Loucy (cell line): ENCODE data around the gene KIAA2012.

ENCODE experiments used
- H2AFZ ChIP-seq: fragments of 200-600 bp; sonication (generic); 2 replicates; pipeline ENCODE4 v1.6.0; 2016; ENCODE audit warnings: antibody characterized with exemption, mild to moderate bottlenecking, low read length, moderate library complexity
- H3F3A ChIP-seq: fragments of 200-600 bp; 2 replicates; pipeline ENCODE4 v1.6.0; 2016; ENCODE audit warnings: antibody characterized with exemption, low read depth, mild to moderate bottlenecking
- H3K27me3 ChIP-seq: fragments of 200-600 bp; sonication (generic); 2 replicates; pipeline ENCODE4 v1.6.1; 2014; ENCODE audit warnings: low read length, mild to moderate bottlenecking; ENCODE audit not compliant: insufficient read depth, poor library complexity, severe bottlenecking
- H3K36me3 ChIP-seq: fragments of 200-600 bp; sonication (generic); 2 replicates; pipeline ENCODE4 v1.6.1; 2016; ENCODE audit warnings: low read length; ENCODE audit not compliant: insufficient read depth
- H3K4me1 ChIP-seq: fragments of 200-600 bp; sonication (generic); 2 replicates; pipeline ENCODE4 v1.5.1; 2014; ENCODE audit warnings: low read length, mild to moderate bottlenecking; ENCODE audit not compliant: insufficient read depth, poor library complexity, severe bottlenecking
- H3K4me2 ChIP-seq: fragments of 200-600 bp; sonication (generic); 2 replicates; pipeline ENCODE4 v1.6.0; 2014; ENCODE audit warnings: antibody characterized with exemption, low read length, low read depth, mild to moderate bottlenecking; ENCODE audit not compliant: poor library complexity, severe bottlenecking
- H3K4me3 ChIP-seq: fragments of 200-600 bp; sonication (generic); 2 replicates; pipeline ENCODE4 v1.5.1; 2014; ENCODE audit warnings: low read length, mild to moderate bottlenecking, mixed read lengths; ENCODE audit not compliant: poor library complexity, severe bottlenecking
- H3K79me2 ChIP-seq: fragments of 200-600 bp; sonication (generic); 2 replicates; pipeline ENCODE4 v1.6.1; 2014; ENCODE audit warnings: low read length; ENCODE audit not compliant: insufficient read depth
- H3K9ac ChIP-seq: fragments of 200-600 bp; sonication (generic); 2 replicates; pipeline ENCODE4 v1.6.0; 2014; ENCODE audit warnings: mild to moderate bottlenecking, low read depth, low read length, moderate library complexity; ENCODE audit not compliant: poor library complexity, severe bottlenecking
- H3K9me2 ChIP-seq: fragments of 200-600 bp; sonication (generic); replicated peaks from 2 replicates; pipeline ENCODE4 v1.6.1; 2016; ENCODE audit warnings: low read depth, low read length, mixed read lengths
- H3K9me3 ChIP-seq: fragments of 200-600 bp; sonication (generic); 2 replicates; pipeline ENCODE4 v1.6.1; 2014; ENCODE audit warnings: mild to moderate bottlenecking, antibody characterized with exemption, low read length, low read depth; ENCODE audit not compliant: insufficient read depth
- H4K20me1 ChIP-seq: fragments of 200-600 bp; sonication (generic); 2 replicates; pipeline ENCODE4 v1.6.0; 2014; ENCODE audit warnings: antibody characterized with exemption, low read length, mild to moderate bottlenecking; ENCODE audit not compliant: insufficient read depth, poor library complexity, severe bottlenecking
- CTCF ChIP-seq: fragments of 200-600 bp; sonication (generic); conservative IDR thresholded peaks from 2 replicates; pipeline ENCODE4 v1.5.1; 2014; ENCODE audit warnings: mild to moderate bottlenecking, antibody characterized with exemption, low read length
- EZH2phosphoT487 ChIP-seq: fragments of 200-600 bp; IDR thresholded peaks from 2 replicates; pipeline ENCODE4 v1.6.1; 2018; ENCODE audit warnings: antibody characterized with exemption, mild to moderate bottlenecking, moderate library complexity, borderline replicate concordance

KIAA2012 gene

GRCh38 chr2:202204855-202205254 lies 131.8 kb downstream of the KIAA2012 start:
- no peaks in the 10 kb centered on the region for H3K9me2 ChIP-seq
- no peaks in the 10 kb centered on the region for H3F3A ChIP-seq
- no peak overlapping the region for H3K9ac ChIP-seq
- H3K4me1 ChIP-seq = no peaks in the 10 kb centered on the region
- no peak overlapping the region for H3K4me3 ChIP-seq
- peaks cover 30% of the 10 kb centered on the region; the same call in 1 of the 2 replicates for H3K36me3 ChIP-seq
- no peaks in the 10 kb centered on the region for H3K9me3 ChIP-seq
- H3K27me3 ChIP-seq = no peaks in the 10 kb centered on the region
- no peak overlapping the region for H3K4me2 ChIP-seq
- H3K79me2 ChIP-seq = no peaks in the 10 kb centered on the region
- H2AFZ ChIP-seq = no peak overlapping the region
- no peak for TF ChIP-seq CTCF
- no peak for TF ChIP-seq EZH2phosphoT487
- no peaks in the 10 kb centered on the region for H4K20me1 ChIP-seq

GRCh38 chr2:202208526-202208925 lies 135.5 kb downstream of the KIAA2012 start:
- no peak overlapping the region for H3K4me2 ChIP-seq
- no peak overlapping the region for H2AFZ ChIP-seq
- no peaks in the 10 kb centered on the region for H3K4me1 ChIP-seq
- H3K9me2 ChIP-seq = no peaks in the 10 kb centered on the region
- H3K27me3 ChIP-seq = no peaks in the 10 kb centered on the region
- H3K36me3 ChIP-seq = peaks cover 46% of the 10 kb centered on the region; the same call in 1 of the 2 replicates
- H3K9ac ChIP-seq = no peak overlapping the region
- TF ChIP-seq CTCF (no peak), EZH2phosphoT487 (no peak)
- H3F3A ChIP-seq = no peaks in the 10 kb centered on the region
- H3K9me3 ChIP-seq = no peaks in the 10 kb centered on the region
- H3K79me2 ChIP-seq = no peaks in the 10 kb centered on the region
- no peak overlapping the region for H3K4me3 ChIP-seq
- H4K20me1 ChIP-seq = no peaks in the 10 kb centered on the region

- no peak for TF ChIP-seq CTCF
- TF ChIP-seq EZH2phosphoT487 = no peak
- Histone ChIP-seq H3F3A (no peaks in the 10 kb centered on the region), H3K79me2 (peaks cover 17% of the 10 kb centered on the region), H3K9ac (no peak overlapping the region), H3K36me3 (peaks cover 51% of the 10 kb centered on the region; the same call in 1 of the 2 replicates), H4K20me1 (peaks cover 9% of the 10 kb centered on the region), H3K4me2 (no peak overlapping the region), H3K27me3 (no peaks in the 10 kb centered on the region), H3K4me1 (no peaks in the 10 kb centered on the region), H3K9me3 (no peaks in the 10 kb centered on the region), H3K9me2 (no peaks in the 10 kb centered on the region), H3K4me3 (no peak overlapping the region), H2AFZ (no peak overlapping the region)
Observed at GRCh38 chr2:202215179-202215578, 142.1 kb downstream of the KIAA2012 start.
